HG02610 (cell line): ENCODE results near the gene ARL8A.
"Not testable (repeated sequence)": the region's sequence is repeated elsewhere in the genome, so short reads cannot be mapped to it uniquely, and the experiment has no call there.

Experiments used
- ATAC-seq: cut with Tn5 transposase; IDR thresholded peaks from one replicate; pipeline ENCODE4 v1.9.1; 2021; ENCODE audit warnings: mild to moderate bottlenecking, moderate library complexity; ENCODE audit not compliant: unreplicated experiment

Gene ARL8A

DNA sequence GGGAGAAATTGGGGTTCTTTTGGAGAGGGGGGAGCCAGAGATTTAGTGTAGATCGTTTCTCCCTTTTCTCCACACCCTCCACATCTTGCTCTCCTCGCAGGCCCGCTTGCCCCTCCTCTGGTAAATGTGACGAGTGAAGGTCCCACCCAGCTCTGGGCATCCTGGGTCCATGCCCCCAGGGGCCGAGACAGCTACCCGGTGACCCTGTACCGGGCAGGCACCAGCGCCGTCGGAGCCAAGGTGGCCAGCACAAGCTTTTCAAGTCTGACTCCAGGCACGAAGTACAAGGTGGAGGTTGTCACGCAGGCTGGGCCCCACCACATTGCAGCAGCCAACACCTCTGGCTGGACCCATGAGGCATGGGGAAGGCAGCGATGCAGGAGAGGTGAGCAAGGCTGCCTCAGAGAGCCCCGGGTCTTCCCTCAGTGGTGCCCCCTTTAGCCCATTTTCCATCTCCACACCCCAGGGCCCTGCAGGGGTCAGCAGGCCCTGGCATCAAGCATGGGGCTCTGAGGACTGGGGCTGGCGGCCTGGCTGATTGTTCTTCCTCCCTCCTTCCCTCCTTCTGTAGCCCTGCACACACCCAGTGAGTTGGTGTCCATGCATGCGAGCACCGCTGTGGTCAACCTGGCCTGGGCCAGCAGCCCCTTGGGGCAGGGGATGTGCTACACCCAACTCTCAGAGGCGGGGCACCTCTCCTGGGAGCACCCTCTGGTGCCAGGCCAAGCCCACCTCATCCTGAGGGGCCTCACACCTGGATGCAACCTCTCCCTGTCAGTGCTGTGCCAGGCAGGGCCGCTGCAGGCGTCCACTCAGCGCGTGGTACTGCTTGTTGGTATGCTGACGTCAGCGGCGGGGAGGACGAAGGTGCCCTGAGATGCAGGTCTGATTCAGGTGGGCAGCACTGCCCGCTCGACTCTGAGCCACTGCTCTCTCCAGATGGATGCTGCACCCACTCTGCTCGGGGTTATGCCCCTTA is 32.7 kb upstream of the ARL8A start:
- ATAC-seq, result no peak

DNA sequence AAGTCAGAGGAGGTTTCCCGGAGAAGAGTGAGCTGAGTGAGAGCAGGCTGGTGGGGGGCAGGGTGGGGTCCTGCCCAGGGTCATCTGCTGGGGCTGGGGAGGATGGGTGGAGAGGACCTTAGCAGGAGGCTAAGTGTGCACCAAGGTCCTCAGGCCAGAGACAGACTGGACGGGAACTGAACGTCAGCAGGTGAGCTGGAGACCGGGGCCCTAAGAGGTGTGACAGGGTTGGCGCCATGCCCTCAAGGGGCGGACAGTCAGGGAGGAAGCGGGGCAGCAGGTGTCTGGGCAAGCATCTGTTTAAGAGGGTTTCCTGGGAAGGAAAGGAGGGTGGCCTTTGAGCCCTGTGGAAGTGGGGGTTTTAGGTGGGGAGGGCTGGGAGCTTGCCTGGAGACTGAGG is 29.5 kb upstream of the ARL8A start:
- no peak for ATAC-seq

DNA sequence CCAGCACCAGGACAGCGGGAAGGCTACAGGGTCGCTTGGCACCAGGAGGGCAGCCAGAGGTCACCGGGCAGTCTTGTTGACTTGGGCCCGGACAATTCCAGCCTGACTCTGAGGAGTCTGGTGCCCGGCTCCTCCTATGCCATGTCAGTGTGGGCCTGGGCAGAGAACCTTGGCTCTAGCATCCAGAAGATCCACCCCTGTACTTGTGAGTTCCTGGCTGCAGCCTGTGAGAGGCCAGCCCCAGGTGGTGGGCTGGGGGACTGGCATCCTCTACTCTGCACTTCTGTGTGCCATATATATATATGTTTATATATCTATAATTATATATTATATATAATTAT is 27.4 kb upstream of the ARL8A start:
- ATAC-seq, result no peak

DNA sequence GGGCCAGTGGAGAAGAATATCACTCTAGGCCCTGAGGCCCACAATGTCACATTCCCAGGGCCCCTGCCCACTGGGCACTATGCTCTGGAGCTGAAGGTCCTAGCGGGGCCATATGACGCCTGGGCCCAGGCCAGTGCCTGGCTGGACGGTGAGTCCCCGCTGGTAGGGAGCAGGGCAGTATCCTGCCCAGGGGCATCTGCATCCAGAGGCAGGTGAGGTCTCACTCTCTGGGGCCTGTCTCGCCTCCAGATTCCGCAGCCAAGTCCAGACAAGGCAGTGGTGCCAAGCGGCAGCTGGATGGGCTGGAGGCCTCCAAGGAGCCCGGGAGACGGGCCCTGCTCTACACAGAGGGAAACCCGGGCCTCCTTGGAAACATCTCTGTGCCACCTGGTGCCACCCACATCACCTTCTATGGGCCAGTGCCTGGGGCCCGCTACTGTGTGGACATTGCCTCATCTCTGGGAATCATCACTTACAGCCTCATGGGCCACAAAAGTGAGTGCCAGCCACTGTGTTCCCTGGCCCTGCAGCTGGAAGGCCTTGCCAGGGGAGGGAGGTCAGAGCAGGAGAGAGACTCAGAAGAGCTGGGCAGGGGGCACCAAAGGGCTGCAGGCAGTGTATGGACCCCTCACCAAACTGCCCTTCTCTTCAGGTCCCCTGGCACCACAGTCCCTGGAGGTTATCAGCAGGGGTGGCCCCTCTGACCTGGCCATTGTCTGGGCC is 26.9 kb upstream of the ARL8A start:
- ATAC-seq, result no peak

DNA sequence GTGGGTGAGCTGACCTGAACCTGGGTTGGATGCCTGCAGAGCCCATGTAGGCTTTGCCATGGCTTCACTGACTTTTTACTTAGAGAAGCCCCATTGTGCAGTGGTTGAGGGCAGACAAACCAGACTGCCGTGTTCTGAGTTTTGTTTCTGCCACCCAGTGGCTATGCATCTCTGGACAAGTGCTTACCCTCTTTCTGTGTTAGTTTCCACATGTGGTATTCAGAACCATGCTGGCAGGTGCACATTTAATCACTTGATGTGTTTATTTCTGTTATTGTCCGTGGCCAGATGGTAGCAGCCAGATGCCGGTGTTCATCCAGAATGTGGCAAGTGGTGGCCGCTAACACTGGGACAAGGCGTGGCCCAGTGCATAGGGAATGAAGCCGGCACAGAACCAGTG is 26.2 kb upstream of the ARL8A start:
- no peak for ATAC-seq

DNA sequence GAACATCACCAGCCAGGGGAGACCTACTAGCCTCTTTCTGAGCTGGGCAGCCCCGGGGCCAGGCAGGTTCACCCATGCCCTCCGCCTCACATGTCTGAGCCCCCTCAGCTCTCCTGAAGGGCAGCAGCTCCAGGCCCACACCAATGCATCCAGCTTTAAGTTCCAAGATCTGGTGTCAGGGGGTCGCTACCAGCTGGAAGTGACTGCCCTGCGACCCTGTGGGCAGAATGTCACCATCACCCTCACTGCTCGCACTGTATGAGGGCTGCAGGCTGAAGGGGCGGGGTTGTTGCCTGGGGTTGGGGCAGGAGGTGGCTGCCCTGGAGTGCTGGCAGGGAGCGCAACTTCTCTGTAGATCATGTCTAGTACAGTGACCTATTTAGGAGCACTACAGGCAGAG is 24.3 kb upstream of the ARL8A start:
- ATAC-seq, result no peak

DNA sequence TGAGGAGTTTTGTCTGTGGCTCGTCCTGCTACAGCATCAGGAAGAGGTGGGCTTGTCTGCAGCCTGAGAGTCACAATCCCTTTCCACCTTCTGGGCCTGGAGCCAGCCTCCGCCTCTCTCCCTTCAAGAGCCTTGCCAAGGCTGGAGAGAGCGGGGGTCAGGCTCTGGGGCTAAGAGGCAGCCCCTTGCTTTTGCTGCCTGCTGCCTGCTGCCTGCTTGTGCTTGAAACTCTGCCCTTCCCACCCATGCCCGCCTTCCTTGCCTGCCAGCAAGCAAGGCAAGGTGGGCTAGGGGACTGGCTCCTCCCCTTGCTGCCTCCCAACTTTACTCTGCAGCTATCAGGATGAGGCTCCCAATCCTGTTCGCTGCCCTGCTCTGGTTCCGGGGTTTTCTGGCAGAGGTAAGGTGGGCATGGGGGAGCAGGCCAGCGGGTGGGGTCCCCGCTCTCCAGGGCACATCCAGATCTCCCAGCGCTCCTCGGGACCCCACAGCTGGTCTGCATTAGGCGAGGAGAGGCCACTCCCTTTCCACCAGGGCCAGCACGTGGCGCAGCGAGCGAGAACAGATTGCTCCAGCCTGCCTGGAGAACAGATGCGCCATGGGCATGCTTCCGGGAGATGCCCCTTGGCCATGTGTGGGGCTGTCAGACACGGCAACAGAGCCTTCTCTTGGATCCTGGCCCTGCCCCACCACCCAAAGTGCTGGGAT is 23.3 kb upstream of the ARL8A start:
- ATAC-seq, result no peak

DNA sequence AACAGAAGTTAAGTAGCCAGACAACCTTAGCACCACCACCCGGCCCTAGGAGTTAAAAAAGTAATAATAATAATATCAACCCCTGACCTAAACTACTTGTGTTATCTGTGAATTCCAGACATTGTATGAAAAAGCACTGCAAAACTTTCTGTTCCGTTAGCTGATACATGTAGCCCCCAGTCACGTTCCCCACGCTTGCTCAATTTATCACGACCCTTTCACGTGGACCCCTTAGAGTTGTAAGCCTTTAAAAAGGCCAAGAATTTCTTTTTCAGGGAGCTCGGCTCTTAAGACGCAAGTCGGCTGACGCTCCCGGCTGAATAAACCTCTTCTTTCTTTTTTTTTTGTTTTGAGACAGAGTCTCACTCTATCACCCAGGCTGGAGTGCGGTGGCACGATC is 22.5 kb upstream of the ARL8A start:
- ATAC-seq, result not testable (repeated sequence)

DNA sequence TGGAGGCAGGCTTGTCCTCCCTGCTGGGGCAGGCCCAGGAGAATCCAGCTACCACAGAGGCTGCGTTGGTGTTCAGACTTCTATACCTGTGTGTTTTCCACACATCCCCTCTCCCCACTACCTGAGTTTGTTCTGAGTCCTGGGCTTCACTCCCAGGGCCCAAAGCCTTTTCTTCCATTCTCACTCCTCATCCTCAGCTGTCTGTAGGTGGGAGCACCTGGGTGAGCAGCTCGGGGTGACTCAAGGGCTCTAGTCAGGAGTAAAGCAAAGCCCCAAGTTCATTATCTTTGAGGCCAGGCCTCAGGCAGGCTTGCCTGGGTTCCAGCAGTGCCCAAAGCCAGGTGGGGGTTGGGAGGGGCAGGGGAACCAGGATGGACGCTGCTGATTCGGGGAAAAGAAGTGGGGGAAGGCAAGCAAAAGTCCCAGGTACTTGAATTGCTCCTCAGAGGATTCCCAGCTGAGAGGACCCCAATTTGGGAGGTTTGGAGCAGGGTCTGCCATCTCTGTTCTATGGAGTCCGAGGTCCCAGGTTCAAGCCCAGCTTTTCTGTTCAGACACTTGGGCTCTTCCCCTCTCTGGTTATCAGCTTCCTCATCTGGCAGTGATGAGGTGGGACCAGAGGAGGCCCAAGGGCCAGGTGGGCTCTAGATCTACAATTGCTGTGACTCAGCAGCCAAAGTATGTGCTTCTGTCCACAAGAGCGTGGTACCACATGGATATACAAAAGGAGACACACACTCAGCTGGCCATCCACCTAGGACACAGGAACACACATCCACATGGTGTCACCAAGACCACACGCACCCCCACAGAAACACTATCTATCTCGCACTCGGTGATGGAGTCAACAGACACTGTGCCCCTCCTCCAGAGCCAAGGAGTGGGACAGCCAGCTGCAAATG is 21.7 kb upstream of the ARL8A start:
- ATAC-seq, result no peak

DNA sequence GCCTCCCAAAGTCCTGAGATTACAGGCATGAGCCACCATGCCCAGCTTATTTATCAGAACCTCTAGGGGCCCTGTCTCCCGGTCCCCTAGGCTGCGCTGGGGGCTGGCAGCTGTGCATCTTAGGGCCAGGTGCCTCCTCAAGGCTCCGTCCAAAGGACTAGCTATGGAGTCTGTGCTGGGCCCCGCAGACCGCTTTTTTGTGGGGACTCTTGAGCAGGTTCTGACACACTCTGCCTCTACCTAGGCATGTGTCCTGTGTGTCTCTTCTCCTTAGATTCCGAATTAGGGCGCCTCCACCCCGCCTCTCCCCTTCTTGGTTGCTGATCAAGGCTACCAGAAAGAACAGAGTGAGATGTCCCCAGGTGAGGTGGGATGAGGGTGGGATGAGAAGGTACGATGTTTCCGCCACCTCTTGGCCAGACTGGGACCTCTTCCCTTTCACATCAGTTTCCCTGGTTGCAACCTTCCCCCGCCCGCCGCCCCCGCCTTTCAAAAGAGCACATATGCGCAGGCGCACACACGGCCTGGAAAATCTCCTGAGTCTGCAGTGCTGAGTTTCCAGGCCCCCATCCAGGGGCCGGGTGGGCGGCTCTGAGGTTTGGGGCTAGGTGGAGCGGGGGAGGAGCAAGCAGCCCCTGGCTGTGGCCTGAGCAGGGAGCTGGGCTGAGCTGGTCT is 20.9 kb upstream of the ARL8A start:
- ATAC-seq, result no peak

DNA sequence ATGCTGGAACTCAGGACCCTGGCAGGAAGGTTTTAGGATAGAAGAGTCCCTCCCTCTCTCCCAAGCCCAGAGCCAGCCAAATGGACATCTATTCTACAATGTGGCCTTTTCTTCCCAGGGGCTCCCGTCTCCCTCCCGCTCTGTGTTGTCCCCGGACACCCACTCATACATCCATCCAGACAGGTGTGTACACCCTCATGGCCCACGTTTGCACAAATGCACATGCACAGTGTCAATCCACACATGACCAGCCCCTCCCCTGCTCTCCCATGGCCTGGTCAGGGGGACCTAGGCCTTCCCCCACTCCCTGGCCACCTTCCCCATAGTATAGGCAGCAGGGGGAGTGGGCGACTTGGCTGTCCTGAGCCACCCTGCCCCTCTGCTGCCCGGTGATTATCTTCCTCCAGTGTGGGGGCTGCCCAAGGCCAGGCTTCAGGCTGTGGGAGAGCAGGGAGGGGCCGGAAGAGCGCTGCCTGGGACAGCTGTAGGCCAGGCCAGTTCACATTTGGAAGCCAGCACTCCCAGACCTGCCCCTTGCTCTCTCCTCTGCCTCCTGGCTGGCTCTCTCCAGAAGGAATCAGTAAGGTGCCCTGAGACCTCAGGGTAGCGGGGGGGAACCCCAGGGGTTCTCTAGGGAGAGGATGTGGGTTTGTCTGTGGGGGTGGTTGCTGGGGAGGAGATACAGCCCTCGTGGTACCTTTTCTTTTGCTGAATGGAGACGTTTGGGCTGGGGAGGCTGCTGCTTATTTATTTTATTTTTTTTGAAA is 19.9 kb upstream of the ARL8A start:
- ATAC-seq, result peak; percentile 62

DNA sequence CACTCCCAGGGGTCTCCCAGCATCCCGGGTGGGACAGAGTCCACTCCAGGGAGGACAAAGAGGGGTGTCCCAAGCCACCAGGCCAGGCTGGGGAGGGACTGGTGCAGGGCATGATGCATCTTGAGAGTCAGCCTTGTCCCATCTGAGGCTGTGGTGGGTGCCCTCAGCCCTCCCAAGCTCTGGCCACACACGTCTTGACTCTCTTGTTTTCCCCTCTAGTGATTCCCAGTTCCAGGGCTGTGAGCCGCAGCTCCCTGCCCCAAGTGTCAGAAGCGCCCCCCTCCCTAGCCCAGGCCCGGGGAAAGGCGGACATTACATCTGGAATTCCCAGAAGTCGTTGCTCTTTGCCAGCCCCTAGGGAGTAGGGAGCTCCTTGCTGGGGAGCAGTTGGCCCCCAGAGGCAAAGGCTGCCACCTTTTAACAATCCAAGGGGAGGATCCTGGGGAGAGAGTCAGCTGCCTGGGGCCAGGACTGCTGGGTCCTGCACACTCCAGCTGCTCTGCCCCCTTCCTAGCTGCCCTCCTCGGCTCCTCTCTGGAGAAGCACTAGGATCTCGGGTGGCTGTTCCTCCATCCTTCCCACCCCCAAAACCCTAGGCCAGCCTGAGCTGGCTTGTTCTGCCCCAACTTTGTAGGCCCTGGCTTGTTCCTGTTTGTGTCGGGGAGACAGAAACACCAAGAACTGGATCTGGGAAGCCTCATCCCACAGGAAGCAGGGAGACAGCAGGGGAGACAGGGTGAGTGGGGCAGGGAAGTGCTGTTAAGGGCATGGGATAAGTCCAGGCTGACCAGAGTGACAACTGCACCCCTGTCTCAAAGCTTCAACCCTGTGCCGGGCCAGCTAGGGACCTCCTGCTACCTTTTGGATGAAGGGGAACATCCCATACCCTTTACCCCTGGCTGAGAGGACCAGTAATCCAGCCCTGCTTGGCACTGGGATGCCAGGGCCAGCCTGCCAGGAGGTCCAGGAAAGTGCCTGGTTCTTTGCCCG is 19.0 kb upstream of the ARL8A start:
- no peak for ATAC-seq

DNA sequence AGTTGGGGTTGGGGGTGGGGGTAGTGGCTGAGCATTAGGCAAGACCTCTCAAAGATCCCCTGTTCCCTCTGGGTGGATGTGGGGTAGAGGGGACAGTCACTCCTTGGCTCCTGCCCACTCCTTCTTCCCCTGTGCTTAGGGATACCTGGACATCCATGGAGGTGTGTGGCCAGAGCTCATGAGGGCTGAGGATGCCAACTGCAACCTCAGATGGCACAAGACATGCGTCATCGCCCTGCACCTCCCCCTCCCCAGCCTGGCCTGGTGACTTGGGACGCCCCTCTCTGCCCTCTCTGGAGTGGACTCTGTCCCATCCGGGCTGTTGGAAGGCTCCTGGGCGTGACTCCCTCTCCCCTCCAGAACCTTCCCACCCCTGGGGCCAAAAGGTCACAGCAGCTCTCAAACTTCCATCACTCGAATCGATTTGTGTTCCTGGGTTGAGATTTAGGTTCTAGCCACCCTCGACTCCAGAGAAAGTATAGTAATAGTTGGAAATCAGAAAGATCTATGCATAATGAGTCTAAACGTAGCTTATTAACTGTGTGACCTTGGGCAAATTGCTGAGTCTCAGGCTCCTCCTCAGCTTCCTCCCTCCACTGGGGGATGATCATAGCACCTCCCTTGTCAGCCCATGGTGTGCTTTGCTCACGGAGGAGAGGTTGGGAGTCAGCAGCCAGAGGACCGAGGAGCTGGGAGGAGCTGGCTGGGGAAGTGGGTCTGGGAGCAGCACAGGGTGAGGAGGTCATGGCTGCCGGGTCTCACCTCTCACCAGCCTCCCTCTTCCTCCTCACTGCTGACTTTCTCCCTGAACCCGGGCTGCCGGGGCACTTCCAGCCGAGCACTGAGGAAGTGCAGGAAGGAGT is 18.1 kb upstream of the ARL8A start:
- no peak for ATAC-seq

DNA sequence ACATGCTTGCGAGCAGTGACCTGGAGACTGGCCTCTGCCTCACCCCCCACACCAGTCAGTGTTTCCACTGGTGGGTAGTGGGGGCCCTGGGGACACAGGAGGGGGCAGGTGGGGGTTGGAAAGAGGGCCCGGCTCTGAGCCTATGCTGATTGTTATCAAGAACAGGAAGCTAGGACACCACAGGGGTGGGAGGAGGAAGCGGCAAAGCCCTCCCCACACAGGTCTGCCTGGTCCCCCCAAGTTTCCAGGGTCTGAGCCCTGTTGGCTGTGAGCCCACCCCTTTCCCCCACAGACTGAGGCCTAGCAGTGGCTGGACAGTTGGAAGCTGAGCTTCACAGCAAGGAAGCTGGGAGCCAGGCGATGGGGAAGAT is 17.5 kb upstream of the ARL8A start:
- no peak for ATAC-seq

DNA sequence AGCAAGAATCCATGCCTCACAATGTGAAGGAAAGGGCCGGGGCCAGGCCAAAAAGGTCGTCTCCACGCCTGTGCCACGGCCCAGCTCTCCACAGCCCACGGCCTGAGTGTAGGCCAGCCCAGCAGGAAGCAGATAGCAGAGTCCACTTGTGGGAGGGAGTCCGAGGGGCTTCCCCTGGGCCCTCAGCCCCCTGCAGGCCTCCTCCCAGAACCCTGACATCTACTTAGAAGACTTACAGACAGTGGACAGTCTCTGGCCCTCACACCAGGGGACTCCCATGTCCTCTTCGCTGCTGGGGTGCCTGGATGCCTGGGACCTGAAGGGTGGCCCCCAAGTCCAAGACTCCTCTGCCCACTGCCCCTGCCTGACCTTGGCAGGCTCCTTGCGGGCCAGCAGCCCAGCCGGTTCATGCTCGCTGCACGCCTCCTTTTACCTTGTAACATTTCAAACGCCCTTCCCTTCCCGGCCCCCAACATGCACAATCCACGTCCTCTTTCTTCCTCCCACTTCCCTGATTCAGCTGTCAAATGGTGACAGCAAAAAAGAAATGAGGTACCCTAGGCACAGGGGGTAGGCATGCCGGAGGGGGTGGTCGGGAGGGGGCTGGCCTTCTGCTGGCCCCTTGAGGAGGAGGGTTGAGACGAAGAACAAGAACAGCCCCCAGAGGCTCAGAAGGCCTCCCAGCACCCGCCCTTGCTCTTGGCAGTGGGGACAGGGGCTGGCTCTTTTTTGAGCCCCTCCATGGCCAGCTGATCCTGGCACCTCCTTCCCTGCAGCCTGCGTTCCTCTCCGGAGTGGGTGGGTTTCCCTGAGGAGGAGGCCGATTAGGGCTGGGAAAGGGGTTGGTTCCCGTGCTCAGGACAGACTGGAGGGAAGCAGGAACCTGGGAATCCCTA is 16.9 kb upstream of the ARL8A start:
- ATAC-seq, result no peak

DNA sequence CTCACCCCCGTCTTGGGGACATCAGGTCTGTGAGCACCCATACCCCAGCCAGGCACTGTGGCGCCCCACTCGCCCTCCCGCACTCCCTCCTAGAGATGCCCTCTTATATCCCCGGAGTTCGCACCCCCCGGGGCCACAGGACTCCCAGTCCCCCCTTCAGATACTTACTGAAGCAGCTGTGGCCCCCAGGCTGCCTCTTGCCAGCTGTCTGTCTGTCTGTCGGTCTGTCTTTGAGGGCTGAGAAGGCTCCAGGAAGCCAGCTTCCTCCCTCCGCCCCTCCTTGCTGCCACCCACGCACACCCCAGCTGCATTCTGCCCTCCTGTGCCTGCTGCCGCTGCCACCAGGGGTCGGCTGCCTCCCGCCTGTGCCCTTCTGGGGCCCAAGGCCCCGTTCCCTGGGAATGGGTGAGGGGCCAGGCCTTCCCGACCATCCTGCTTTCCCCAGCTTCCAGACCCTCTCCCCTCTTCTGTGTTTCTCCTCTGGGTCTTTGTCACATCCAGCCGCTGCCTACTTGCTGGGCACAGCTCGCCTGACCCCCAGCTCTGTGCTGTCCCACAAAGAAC is 15.9 kb upstream of the ARL8A start, which contains the start of gene PTPN7:
PTPN7 (minus strand) TSS at position 226 of the 564 bp plus-strand sequence. CDS start 1,200 bp downstream, outside the sequence.
- ATAC-seq, result peak; percentile 44
